IPS-15b (cell line): Measurements from ENCODE around the gene P3H3.
"Not testable (repeated sequence)": the region's sequence is repeated elsewhere in the genome, so short reads cannot be mapped to it uniquely, and the experiment has no call there.

Source experiments
- H3K27me3 ChIP-seq: one replicate; pipeline ENCODE4 v1.6.1; 2013; ENCODE audit warnings: low read length; ENCODE audit not compliant: control insufficient read depth, insufficient read depth
- H3K36me3 ChIP-seq: one replicate; pipeline ENCODE4 v1.6.1; 2013; ENCODE audit warnings: low read length; ENCODE audit not compliant: control insufficient read depth, insufficient read depth
- H3K4me1 ChIP-seq: one replicate; pipeline ENCODE4 v1.6.1; 2013; ENCODE audit warnings: mild to moderate bottlenecking, low read length; ENCODE audit not compliant: control insufficient read depth, insufficient read depth
- H3K4me3 ChIP-seq: one replicate; pipeline ENCODE4 v1.5.1; 2013; ENCODE audit warnings: low read depth, low read length
- H3K9ac ChIP-seq: one replicate; pipeline ENCODE4 v1.6.1; 2013; ENCODE audit warnings: low read depth, mild to moderate bottlenecking, low read length
- H3K9me3 ChIP-seq: one replicate; pipeline ENCODE4 v1.6.1; 2013; ENCODE audit warnings: mild to moderate bottlenecking, low read length; ENCODE audit not compliant: control insufficient read depth, insufficient read depth

Gene P3H3

GRCh38 chr12:6873094-6874014, 45.1 kb downstream of the P3H3 start, which contains the start of gene SPSB2:
Gene SPSB2, minus strand, starts transcription at chr12:6873303. Its CDS starts 402 bp downstream, at chr12:6872901.
- Histone ChIP-seq H3K36me3 (peaks cover 37% of the 10 kb centered on the region), H3K4me1 (peaks cover 3% of the 10 kb centered on the region), H3K4me3 (peak within 1 kb of the TSS; percentile 97)

GRCh38 chr12:6874015-6874368, 45.8 kb downstream of the P3H3 start:
- H3K4me1 ChIP-seq, H3K9ac ChIP-seq, H3K27me3 ChIP-seq, H3K9me3 ChIP-seq: not testable (repeated sequence)
- Histone ChIP-seq H3K4me3 (peak overlapping the region; percentile 55), H3K36me3 (peaks cover 33% of the 10 kb centered on the region)

More at GRCh38 chr12:6873094-6874014, 45.1 kb downstream of the P3H3 start, which contains the start of gene SPSB2:
- Histone ChIP-seq H3K27me3 (no peaks in the 10 kb centered on the region), H3K9me3 (no peaks in the 10 kb centered on the region), H3K9ac (peak within 1 kb of the TSS; percentile 89)

- not testable (repeated sequence) for H3K27me3 ChIP-seq, H3K9ac ChIP-seq
These were observed 51.6 kb downstream of the P3H3 start for GRCh38 chr12:6879824-6880223.

GRCh38 chr12:6883252-6883651, 55.0 kb downstream of the P3H3 start:
- no peaks in the 10 kb centered on the region for H3K27me3 ChIP-seq
- peaks cover 9% of the 10 kb centered on the region for H3K4me1 ChIP-seq
- no peak overlapping the region for H3K9ac ChIP-seq
- H3K36me3 ChIP-seq = peaks cover 7% of the 10 kb centered on the region
- H3K9me3 ChIP-seq = no peaks in the 10 kb centered on the region
- no peak overlapping the region for H3K4me3 ChIP-seq

More at GRCh38 chr12:6879824-6880223, 51.6 kb downstream of the P3H3 start:
- H3K4me3 ChIP-seq, H3K9me3 ChIP-seq, H3K36me3 ChIP-seq, H3K4me1 ChIP-seq: not testable (repeated sequence)

GRCh38 chr12:6883683-6884082, 55.5 kb downstream of the P3H3 start:
- Histone ChIP-seq H3K9ac (no peak overlapping the region), H3K36me3 (peaks cover 7% of the 10 kb centered on the region), H3K4me3 (no peak overlapping the region), H3K9me3 (no peaks in the 10 kb centered on the region), H3K27me3 (no peaks in the 10 kb centered on the region), H3K4me1 (peaks cover 13% of the 10 kb centered on the region)

GRCh38 chr12:6884539-6884938, 56.3 kb downstream of the P3H3 start:
- H3K4me3 ChIP-seq = no peak overlapping the region
- no peaks in the 10 kb centered on the region for H3K9me3 ChIP-seq
- peaks cover 13% of the 10 kb centered on the region for H3K4me1 ChIP-seq
- H3K27me3 ChIP-seq = no peaks in the 10 kb centered on the region
- peaks cover 7% of the 10 kb centered on the region for H3K36me3 ChIP-seq
- no peak overlapping the region for H3K9ac ChIP-seq

GRCh38 chr12:6886206-6886999, 58.2 kb downstream of the P3H3 start:
- H3K4me3 ChIP-seq, H3K9ac ChIP-seq, H3K36me3 ChIP-seq, H3K9me3 ChIP-seq, H3K27me3 ChIP-seq: not testable (repeated sequence)
- peaks cover 18% of the 10 kb centered on the region for H3K4me1 ChIP-seq

GRCh38 chr12:6887460-6887859, 59.3 kb downstream of the P3H3 start:
- H3K27me3 ChIP-seq = no peaks in the 10 kb centered on the region
- H3K4me3 ChIP-seq = no peak overlapping the region
- peaks cover 18% of the 10 kb centered on the region for H3K4me1 ChIP-seq
- H3K9ac ChIP-seq = no peak overlapping the region
- H3K36me3 ChIP-seq = peaks cover 7% of the 10 kb centered on the region
- H3K9me3 ChIP-seq = no peaks in the 10 kb centered on the region

GRCh38 chr12:6888360-6888759, 60.2 kb downstream of the P3H3 start:
- Histone ChIP-seq H3K27me3 (no peaks in the 10 kb centered on the region), H3K9me3 (no peaks in the 10 kb centered on the region), H3K36me3 (peaks cover 5% of the 10 kb centered on the region), H3K4me1 (peaks cover 18% of the 10 kb centered on the region), H3K4me3 (no peak overlapping the region), H3K9ac (no peak overlapping the region)

- H3K36me3 ChIP-seq, H3K27me3 ChIP-seq, H3K9me3 ChIP-seq, H3K9ac ChIP-seq, H3K4me3 ChIP-seq: not testable (repeated sequence)
- H3K4me1 ChIP-seq = peaks cover 18% of the 10 kb centered on the region
These were observed 60.6 kb downstream of the P3H3 start for GRCh38 chr12:6888794-6889193.
